PC-9 (cell line): Measurements from ENCODE around the gene DDR2. TPM values are rescaled to one million over a fixed set of nuclear protein-coding genes. Genes with fewer than 3 reads are reported as not detected.

Experiments
- BruUV-seq: library from RNA; stranded (reverse); fragments of 400-500 nt; replicated peaks from 2 replicates; lab custom pipeline; 2021; lab: Mats Ljungman, UMichigan
- CTCF ChIA-PET: fragments of 300-600 bp; sonication (Branson Sonifier 250); formaldehyde crosslinking; loops from one replicate; lab custom pipeline; 2022; ENCODE audit warnings: antibody characterized with exemption; lab: Charles Lee
- POLR2A ChIA-PET: fragments of 300-600 bp; sonication (Branson Sonifier 250); formaldehyde crosslinking; loops from one replicate; lab custom pipeline; 2022; ENCODE audit warnings: antibody characterized with exemption; ENCODE audit not compliant: unreplicated experiment; lab: Charles Lee
- DNase-seq, 2 experiments: peaks; one replicate each; pipeline versions ENCODE4 v3.0.0 to v3.0.0-alpha.2; 2015 to 2022; ENCODE audit warnings: mixed read lengths in 1 of 2
- H2AFZ ChIP-seq: fragments of 200-600 bp; sonication (generic); 2 replicates; pipeline ENCODE4 v1.8.1; 2017; ENCODE audit warnings: antibody characterized with exemption
- H3F3A ChIP-seq: fragments of 200-600 bp; sonication (generic); 2 replicates; pipeline ENCODE4 v1.8.1; 2017; ENCODE audit warnings: antibody characterized with exemption, mild to moderate bottlenecking, low read depth; ENCODE audit not compliant: insufficient read depth
- H3K27ac ChIP-seq: fragments of 200-600 bp; sonication (generic); 2 replicates; pipeline ENCODE4 v1.6.1; 2016; ENCODE audit warnings: mixed run types
- H3K27me3 ChIP-seq: fragments of 200-600 bp; sonication (generic); 2 replicates; pipeline ENCODE4 v1.6.1; 2016; ENCODE audit warnings: low read depth, mixed run types; ENCODE audit not compliant: insufficient read depth
- H3K36me3 ChIP-seq: fragments of 200-600 bp; sonication (generic); 2 replicates; pipeline ENCODE4 v1.6.1; 2016; ENCODE audit warnings: low read depth, mixed run types
- H3K4me1 ChIP-seq: fragments of 200-600 bp; sonication (generic); replicated peaks from 2 replicates; pipeline ENCODE4 v1.6.1; 2016; ENCODE audit warnings: mixed run types; ENCODE audit not compliant: insufficient read depth
- H3K4me2 ChIP-seq: fragments of 200-600 bp; sonication (generic); 2 replicates; pipeline ENCODE4 v1.6.1; 2017; ENCODE audit warnings: mixed run types
- H3K4me3 ChIP-seq: fragments of 200-600 bp; sonication (generic); 2 replicates; pipeline ENCODE4 v1.6.1; 2016; ENCODE audit warnings: mixed run types
- H3K79me2 ChIP-seq: fragments of 200-600 bp; sonication (generic); 2 replicates; pipeline ENCODE4 v1.6.1; 2017; ENCODE audit warnings: low read depth, mixed run types
- H3K9me2 ChIP-seq: fragments of 200-600 bp; sonication (generic); 2 replicates; pipeline ENCODE4 v1.8.1; 2017; ENCODE audit warnings: mild to moderate bottlenecking; ENCODE audit not compliant: insufficient read depth
- H3K9me3 ChIP-seq: fragments of 200-600 bp; sonication (generic); 2 replicates; pipeline ENCODE4 v1.8.1; 2016; ENCODE audit warnings: low read depth; ENCODE audit not compliant: insufficient read depth
- H4K20me1 ChIP-seq: fragments of 200-600 bp; sonication (generic); 2 replicates; pipeline ENCODE4 v1.8.1; 2017; ENCODE audit not compliant: insufficient read depth
- CTCF ChIP-seq: fragments of 200-600 bp; sonication (generic); conservative IDR thresholded peaks from 2 replicates; pipeline ENCODE4 v1.6.1; 2017; ENCODE audit warnings: mixed run types, antibody characterized with exemption, mild to moderate bottlenecking, moderate library complexity
- EZH2 ChIP-seq: fragments of 200-600 bp; sonication (generic); IDR thresholded peaks from 2 replicates; pipeline ENCODE4 v1.8.0; 2017; ENCODE audit warnings: antibody characterized with exemption, low read depth
- intact Hi-C: fragments of 100-400 bp; cut with micrococcal nuclease; formaldehyde crosslinking; loops from one replicate; pipeline ENCODE4 v1.10.0; 2022; ENCODE audit not compliant: unreplicated experiment
- total RNA-seq: library from RNA; stranded (reverse); gene quantifications from 2 replicates; pipeline ENCODE4 v1.2.3, GENCODE V29; 2021

The DDR2 gene
- total RNA-seq, 1 experiment from 2014 or later = 0.35 TPM

GRCh38 chr1:162829268-162829667, 197.0 kb downstream of the DDR2 start:
- Histone ChIP-seq H3K36me3 (no peaks in the 10 kb centered on the region), H3K4me3 (no peak overlapping the region), H3K9me2 (no peaks in the 10 kb centered on the region), H3K27ac (no peak overlapping the region), H4K20me1 (no peaks in the 10 kb centered on the region), H3K79me2 (no peaks in the 10 kb centered on the region), H3K27me3 (no peaks in the 10 kb centered on the region), H3F3A (no peaks in the 10 kb centered on the region), H2AFZ (no peak overlapping the region), H3K4me2 (no peak overlapping the region), H3K9me3 (no peaks in the 10 kb centered on the region), H3K4me1 (no peaks in the 10 kb centered on the region)
- ChIA-PET CTCF (no interaction called here), POLR2A (no interaction called here)
- TF ChIP-seq EZH2 = no peak
- no peak for TF ChIP-seq CTCF
- intact Hi-C loops = no loop called here
- no peak for DNase-seq
- BruUV-seq = no TSS peak

- Histone ChIP-seq H3F3A (no peaks in the 10 kb centered on the region), H4K20me1 (no peaks in the 10 kb centered on the region), H3K4me3 (no peak overlapping the region), H2AFZ (no peak overlapping the region), H3K9me3 (no peaks in the 10 kb centered on the region), H3K27me3 (no peaks in the 10 kb centered on the region), H3K36me3 (no peaks in the 10 kb centered on the region), H3K4me2 (no peak overlapping the region), H3K27ac (no peak overlapping the region), H3K79me2 (no peaks in the 10 kb centered on the region), H3K9me2 (no peaks in the 10 kb centered on the region), H3K4me1 (no peaks in the 10 kb centered on the region)
- TF ChIP-seq CTCF = no peak
- TF ChIP-seq EZH2 = no peak
- BruUV-seq = no TSS peak
- CTCF ChIA-PET = no interaction called here
- POLR2A ChIA-PET = no interaction called here
- DNase-seq = no peak
- intact Hi-C loops = no loop called here
Measured at GRCh38 chr1:162832470-162832869, 200.2 kb downstream of the DDR2 start.

- ChIA-PET POLR2A (no interaction called here), CTCF (no interaction called here)
- DNase-seq = no peak
- Histone ChIP-seq H3K9me2 (no peaks in the 10 kb centered on the region), H3K4me3 (no peak overlapping the region), H3K9me3 (peaks cover 12% of the 10 kb centered on the region; the same call in 1 of the 2 replicates), H4K20me1 (no peaks in the 10 kb centered on the region), H3K27ac (no peak overlapping the region), H3K36me3 (no peaks in the 10 kb centered on the region), H3K27me3 (no peaks in the 10 kb centered on the region), H3F3A (no peaks in the 10 kb centered on the region), H3K4me2 (no peak overlapping the region), H3K79me2 (no peaks in the 10 kb centered on the region), H3K4me1 (no peaks in the 10 kb centered on the region), H2AFZ (no peak overlapping the region)
- TF ChIP-seq CTCF (no peak), EZH2 (no peak)
- intact Hi-C loops = no loop called here
- no TSS peak for BruUV-seq
Measured at GRCh38 chr1:162835157-162835899, 203.1 kb downstream of the DDR2 start.

Other genes starting within 250 kb of the DDR2 start
- gene SH2D1B, start 220.3 kb upstream of the DDR2 start, total RNA-seq = not detected in 2 replicates
- gene UHMK1, start 134.6 kb upstream of the DDR2 start, total RNA-seq = 34.8 and 49.5 TPM in 2 replicates
- gene UAP1, start 70.7 kb upstream of the DDR2 start, total RNA-seq = 33.1 and 39.8 TPM in 2 replicates
- gene HSD17B7, start 158.2 kb downstream of the DDR2 start, total RNA-seq = 25.7 and 32.0 TPM in 2 replicates
- gene CCDC190, start 228.7 kb downstream of the DDR2 start, total RNA-seq = not detected in 2 replicates